Embryonic facial prominence (tissue), 1 donor: ENCODE data around the gene VPS26B.
A peak's percentile ranks its signal among the peaks of the same experiment; 100 is the strongest.
"Not testable (repeated sequence)": the region's sequence is repeated elsewhere in the genome, so short reads cannot be mapped to it uniquely, and the experiment has no call there.

Experiments
- DNase-seq: peaks from one replicate; pipeline ENCODE4 v3.0.0-alpha.2; 2016; ENCODE audit errors: extremely low spot score

VPS26B gene

GRCh38 chr11:134231958-134232659, 7.6 kb downstream of the VPS26B start:
- no peak for DNase-seq

- no peak for DNase-seq
Observed at GRCh38 chr11:134233729-134234179, 9.3 kb downstream of the VPS26B start.

GRCh38 chr11:134235399-134235798, 10.9 kb downstream of the VPS26B start:
- DNase-seq, result no peak

- no peak for DNase-seq
Observed at GRCh38 chr11:134236834-134237556, 12.5 kb downstream of the VPS26B start.

- DNase-seq, result no peak
Observed at GRCh38 chr11:134237557-134237922, 13.1 kb downstream of the VPS26B start.

GRCh38 chr11:134238956-134239355, 14.5 kb downstream of the VPS26B start:
- no peak for DNase-seq

- DNase-seq, result no peak
Observed at GRCh38 chr11:134240592-134240991, 16.1 kb downstream of the VPS26B start.

GRCh38 chr11:134242376-134242775, 17.9 kb downstream of the VPS26B start:
- DNase-seq, result no peak

GRCh38 chr11:134243913-134244312, 19.4 kb downstream of the VPS26B start:
- no peak for DNase-seq

GRCh38 chr11:134244593-134244992, 20.1 kb downstream of the VPS26B start:
- DNase-seq, result no peak

GRCh38 chr11:134245434-134245833, 21.0 kb downstream of the VPS26B start:
- no peak for DNase-seq

- no peak for DNase-seq
Observed at GRCh38 chr11:134246100-134246499, 21.6 kb downstream of the VPS26B start.

GRCh38 chr11:134246678-134247077, 22.2 kb downstream of the VPS26B start:
- no peak for DNase-seq

GRCh38 chr11:134248910-134249480, 24.5 kb downstream of the VPS26B start:
- DNase-seq, result no peak

GRCh38 chr11:134250246-134250645, 25.8 kb downstream of the VPS26B start:
- no peak for DNase-seq

- DNase-seq, result no peak
Observed at GRCh38 chr11:134250675-134251074, 26.2 kb downstream of the VPS26B start.

GRCh38 chr11:134252346-134253187, 28.1 kb downstream of the VPS26B start:
- DNase-seq, result peak; percentile 8

- peak; percentile 84 for DNase-seq
Observed at GRCh38 chr11:134253188-134253993, 28.9 kb downstream of the VPS26B start, which contains the start of the genes ACAD8 and THYN1. TSS of gene ACAD8 (plus strand) at chr11:134253568. CDS start at chr11:134253601, 33 bp downstream. TSS of gene THYN1 (minus strand) at chr11:134253352. CDS start at chr11:134252882, 470 bp downstream.

- DNase-seq, result no peak
Observed at GRCh38 chr11:134254433-134255183, 30.1 kb downstream of the VPS26B start.

- DNase-seq, result not testable (repeated sequence)
Observed at GRCh38 chr11:134255184-134255561, 30.7 kb downstream of the VPS26B start.
